Measurements from ENCODE around the gene CYP4F8. TPM values are rescaled to one million over a fixed set of nuclear protein-coding genes. Genes with fewer than 3 reads are reported as not detected.
A peak's percentile ranks its signal among the peaks of the same experiment; 100 is the strongest.

Gene CYP4F8, protein sequence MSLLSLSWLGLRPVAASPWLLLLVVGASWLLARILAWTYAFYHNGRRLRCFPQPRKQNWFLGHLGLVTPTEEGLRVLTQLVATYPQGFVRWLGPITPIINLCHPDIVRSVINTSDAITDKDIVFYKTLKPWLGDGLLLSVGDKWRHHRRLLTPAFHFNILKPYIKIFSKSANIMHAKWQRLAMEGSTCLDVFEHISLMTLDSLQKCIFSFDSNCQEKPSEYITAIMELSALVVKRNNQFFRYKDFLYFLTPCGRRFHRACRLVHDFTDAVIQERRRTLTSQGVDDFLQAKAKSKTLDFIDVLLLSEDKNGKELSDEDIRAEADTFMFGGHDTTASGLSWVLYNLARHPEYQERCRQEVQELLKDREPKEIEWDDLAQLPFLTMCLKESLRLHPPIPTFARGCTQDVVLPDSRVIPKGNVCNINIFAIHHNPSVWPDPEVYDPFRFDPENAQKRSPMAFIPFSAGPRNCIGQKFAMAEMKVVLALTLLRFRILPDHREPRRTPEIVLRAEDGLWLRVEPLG
- total RNA-seq: not detected

DNA sequence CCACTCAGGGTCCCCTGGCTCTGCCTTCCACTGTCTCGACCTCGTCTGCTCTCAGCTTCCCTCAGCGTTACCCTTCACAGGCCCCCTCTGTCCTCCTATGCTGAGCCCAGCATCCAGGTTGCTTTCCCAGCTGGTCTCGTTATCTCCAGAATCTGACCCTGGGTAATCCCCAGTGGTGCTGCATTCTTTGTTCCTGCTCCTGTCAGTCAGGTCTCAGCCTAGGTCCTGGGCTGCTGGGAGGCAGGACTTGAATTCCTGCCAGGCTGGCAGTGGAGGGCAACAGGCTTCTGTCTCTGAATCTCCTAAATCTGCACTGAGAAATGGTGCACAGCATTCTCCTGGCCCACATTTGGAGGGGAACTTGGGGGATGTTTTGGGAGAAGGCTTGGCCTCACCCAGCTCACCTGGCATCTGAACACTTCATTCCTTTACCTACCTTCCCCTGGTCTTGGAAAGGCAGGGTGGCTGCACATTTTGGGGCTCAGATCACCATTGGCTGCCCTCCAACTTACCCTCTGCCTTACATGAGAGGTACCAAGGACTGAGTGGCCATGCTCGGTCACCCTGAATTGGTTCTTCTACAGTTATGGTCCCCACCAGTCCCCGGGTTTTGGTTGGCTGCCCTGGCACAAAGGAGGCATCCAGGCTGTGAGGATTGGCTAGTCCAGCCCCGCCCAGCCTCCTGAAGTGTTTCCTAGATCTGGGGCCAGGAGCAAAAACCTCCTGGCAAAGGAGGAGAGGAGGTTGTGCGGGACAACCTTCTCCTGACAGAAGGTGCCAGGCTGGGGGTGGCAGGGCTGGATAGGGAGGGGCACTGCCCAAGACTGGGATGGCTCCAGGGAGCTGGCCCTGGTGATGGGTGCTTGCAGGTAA is at the start of gene CYP4F8:
Gene CYP4F8 (plus strand): TSS at position 712 of the 873 bp plus-strand sequence. CDS start 399 bp downstream, outside the sequence.
- no peak within 1 kb of the TSS for H3K27ac Mint-ChIP-seq
- H3K27me3 Mint-ChIP-seq: no peaks in the 10 kb centered on the region
- no peak within 1 kb of the TSS for H3K4me3 Mint-ChIP-seq
- DNase-seq (no peak), ATAC-seq (no peak)
- H3K36me3 Mint-ChIP-seq: no peaks in the 10 kb centered on the region
- H3K4me1 Mint-ChIP-seq: no peaks in the 10 kb centered on the region
- H3K9me3 Mint-ChIP-seq (ENCODE audit: low read depth): peaks cover 6% of the 10 kb centered on the region
- CTCF ChIA-PET: no interaction called here

DNA sequence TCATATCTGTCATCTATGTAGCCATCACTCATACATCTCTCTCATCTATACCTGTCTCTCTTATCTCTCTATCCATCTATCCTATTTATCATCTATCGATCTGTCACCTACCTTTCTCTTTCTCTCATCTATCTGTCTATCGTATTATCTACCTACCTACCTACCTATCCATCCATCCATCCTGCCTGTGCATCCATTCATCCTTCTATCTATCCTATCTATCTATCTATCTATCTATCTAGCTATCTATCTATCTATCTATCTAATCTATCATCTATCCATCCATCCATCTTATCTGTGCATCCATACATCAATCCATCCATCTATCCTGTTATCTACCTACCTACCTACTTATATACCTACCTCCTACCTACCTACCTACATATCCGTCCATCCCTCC is 44.6 kb upstream of the CYP4F8 start:
- Mint-ChIP-seq H3K36me3 (no peaks in the 10 kb centered on the region), H3K27me3 (peaks cover 31% of the 10 kb centered on the region), H3K27ac (no peak overlapping the region), H3K9me3 (ENCODE audit: low read depth) (no peaks in the 10 kb centered on the region), H3K4me1 (no peaks in the 10 kb centered on the region), H3K4me3 (no peak overlapping the region)
- ATAC-seq (no peak), DNase-seq (no peak)
- CTCF ChIA-PET: no interaction called here

GRCh38 chr19:15575406-15575805 is 39.6 kb upstream of the CYP4F8 start:
- Mint-ChIP-seq H3K4me3 (no peak overlapping the region), H3K36me3 (no peaks in the 10 kb centered on the region), H3K9me3 (ENCODE audit: low read depth) (no peaks in the 10 kb centered on the region), H3K4me1 (no peaks in the 10 kb centered on the region), H3K27me3 (peaks cover 7% of the 10 kb centered on the region), H3K27ac (no peak overlapping the region)
- CTCF ChIA-PET: interaction anchor here (0.6 kb wide), 1 partner anchor 359 kb away, joined by 3 read pairs; no protein-coding TSS in a partner anchor
- peak; percentile 15 for DNase-seq
- no peak for ATAC-seq

- no peaks in the 10 kb centered on the region for H3K9me3 Mint-ChIP-seq (ENCODE audit: low read depth)
- CTCF ChIA-PET: no interaction called here
- peak; percentile 23 for DNase-seq
- H3K27me3 Mint-ChIP-seq: peaks cover 13% of the 10 kb centered on the region
- H3K36me3 Mint-ChIP-seq: no peaks in the 10 kb centered on the region
- no peak overlapping the region for H3K27ac Mint-ChIP-seq
- H3K4me1 Mint-ChIP-seq: no peaks in the 10 kb centered on the region
- H3K4me3 Mint-ChIP-seq: no peak overlapping the region
- ATAC-seq: no peak
Observed at GRCh38 chr19:15576526-15577156, 38.4 kb upstream of the CYP4F8 start.

DNA sequence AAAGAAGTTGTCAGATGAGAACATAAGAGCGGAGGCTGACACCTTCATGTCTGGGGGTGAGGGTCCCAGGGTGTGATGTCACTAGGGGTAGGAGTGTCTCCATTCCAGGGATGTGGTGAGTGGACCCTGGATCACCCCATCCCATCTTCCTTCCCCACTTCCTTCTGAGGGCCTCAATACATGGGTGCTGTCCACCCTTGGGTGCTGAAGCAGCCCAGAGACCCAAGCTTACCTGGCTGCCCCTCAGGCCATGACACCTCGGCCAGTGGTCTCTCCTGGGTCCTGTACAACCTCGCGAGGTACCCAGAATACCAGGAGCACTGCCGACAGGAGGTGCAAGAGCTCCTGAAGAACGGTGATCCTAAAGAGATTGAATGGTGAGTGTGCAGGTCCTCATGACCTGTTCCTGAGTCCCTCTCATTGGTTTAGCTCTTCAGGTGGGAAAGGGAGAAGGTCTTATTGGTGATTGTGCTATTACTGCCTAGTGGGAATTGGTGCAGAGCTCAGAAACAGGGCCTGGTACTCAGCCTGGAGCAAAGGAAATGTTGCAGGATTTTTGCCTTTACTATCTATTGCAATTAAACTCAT is 37.7 kb upstream of the CYP4F8 start:
- DNase-seq: peak; percentile 38
- CTCF ChIA-PET: no interaction called here
- Mint-ChIP-seq H3K9me3 (ENCODE audit: low read depth) (no peaks in the 10 kb centered on the region), H3K4me3 (no peak overlapping the region), H3K27me3 (peaks cover 13% of the 10 kb centered on the region), H3K27ac (no peak overlapping the region), H3K36me3 (no peaks in the 10 kb centered on the region), H3K4me1 (no peaks in the 10 kb centered on the region)
- ATAC-seq: no peak

DNA sequence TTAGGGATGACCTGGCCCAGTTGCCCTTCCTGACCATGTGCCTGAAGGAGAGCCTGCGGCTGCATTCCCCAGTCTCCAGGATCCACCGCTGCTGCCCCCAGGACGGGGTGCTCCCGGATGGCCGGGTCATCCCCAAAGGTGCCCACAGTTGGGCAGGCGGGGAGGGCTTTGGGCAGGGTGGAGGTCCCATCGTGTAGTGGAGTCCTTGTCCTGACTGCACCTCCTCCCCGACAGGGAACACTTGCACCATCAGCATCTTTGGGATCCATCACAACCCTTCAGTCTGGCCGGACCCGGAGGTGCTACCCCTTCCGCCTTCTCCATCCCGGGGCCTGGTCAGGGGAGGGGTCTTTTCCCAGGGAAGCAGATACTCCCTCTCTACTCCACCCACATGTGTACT is 31.7 kb upstream of the CYP4F8 start:
- Mint-ChIP-seq H3K27ac (no peak overlapping the region), H3K9me3 (ENCODE audit: low read depth) (no peaks in the 10 kb centered on the region), H3K36me3 (no peaks in the 10 kb centered on the region), H3K27me3 (peaks cover 30% of the 10 kb centered on the region), H3K4me3 (no peak overlapping the region), H3K4me1 (peaks cover 3% of the 10 kb centered on the region)
- ATAC-seq (no peak), DNase-seq (no peak)
- CTCF ChIA-PET: no interaction called here

- peaks cover 30% of the 10 kb centered on the region for H3K27me3 Mint-ChIP-seq
- ATAC-seq (no peak), DNase-seq (no peak)
- H3K4me3 Mint-ChIP-seq: no peak overlapping the region
- no peak overlapping the region for H3K27ac Mint-ChIP-seq
- H3K36me3 Mint-ChIP-seq: no peaks in the 10 kb centered on the region
- CTCF ChIA-PET: no interaction called here
- peaks cover 3% of the 10 kb centered on the region for H3K4me1 Mint-ChIP-seq
- no peaks in the 10 kb centered on the region for H3K9me3 Mint-ChIP-seq (ENCODE audit: low read depth)
Observed at GRCh38 chr19:15584095-15584494, 30.9 kb upstream of the CYP4F8 start.

DNA sequence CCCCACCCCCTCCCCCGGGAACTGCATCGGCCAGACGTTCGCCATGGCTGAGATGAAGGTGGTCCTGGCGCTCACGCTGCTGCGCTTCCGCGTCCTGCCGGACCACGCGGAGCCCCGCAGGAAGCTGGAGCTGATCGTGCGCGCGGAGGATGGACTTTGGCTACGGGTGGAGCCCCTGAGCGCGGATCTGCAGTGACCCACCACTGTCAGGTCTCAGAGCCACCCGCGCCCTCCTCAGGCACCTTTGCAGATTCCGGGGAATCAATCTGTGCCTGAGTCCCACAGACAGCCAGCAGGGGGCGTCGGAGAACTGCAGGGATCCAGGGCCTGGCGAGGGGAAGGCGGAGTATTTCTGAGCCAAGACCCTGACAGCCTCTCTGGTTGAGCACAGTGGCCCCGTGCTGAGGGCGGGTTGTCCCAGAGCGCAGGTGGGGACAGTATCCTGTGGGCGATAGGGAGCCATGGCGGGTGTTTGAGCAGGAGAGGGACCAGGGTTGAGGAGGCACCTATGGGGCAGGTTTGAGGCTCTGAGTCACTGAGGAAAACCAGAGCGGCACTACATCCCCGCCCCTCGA is 30.4 kb upstream of the CYP4F8 start:
- no peaks in the 10 kb centered on the region for H3K9me3 Mint-ChIP-seq (ENCODE audit: low read depth)
- no peak overlapping the region for H3K27ac Mint-ChIP-seq
- CTCF ChIA-PET: no interaction called here
- H3K36me3 Mint-ChIP-seq: no peaks in the 10 kb centered on the region
- peak; percentile 85 for DNase-seq
- H3K27me3 Mint-ChIP-seq: peaks cover 30% of the 10 kb centered on the region
- ATAC-seq: peak; percentile 96
- peak overlapping the region; percentile 35 for H3K4me3 Mint-ChIP-seq
- H3K4me1 Mint-ChIP-seq: peaks cover 3% of the 10 kb centered on the region

DNA sequence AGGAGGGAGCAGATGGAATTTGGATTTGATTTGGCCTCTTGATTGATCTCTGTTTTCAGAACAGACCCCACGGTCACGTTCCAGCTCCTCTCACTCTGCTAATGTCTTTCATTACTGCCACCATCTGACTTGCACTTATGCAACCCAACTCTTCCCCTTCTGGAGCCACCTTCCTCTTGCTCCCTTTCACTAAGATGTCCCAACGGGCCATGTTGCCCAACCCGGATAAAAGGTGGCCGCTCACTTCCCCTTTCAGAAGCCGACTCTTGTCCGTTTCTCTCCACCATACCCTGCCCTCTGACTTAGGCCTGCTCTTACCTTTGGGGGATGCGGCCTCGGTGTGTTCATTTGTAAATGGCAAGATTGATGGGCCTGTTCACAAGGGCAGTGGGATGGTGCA is 27.4 kb upstream of the CYP4F8 start:
- Mint-ChIP-seq H3K9me3 (ENCODE audit: low read depth) (no peaks in the 10 kb centered on the region), H3K36me3 (no peaks in the 10 kb centered on the region), H3K4me1 (peaks cover 3% of the 10 kb centered on the region), H3K27ac (no peak overlapping the region), H3K4me3 (no peak overlapping the region), H3K27me3 (peaks cover 17% of the 10 kb centered on the region)
- DNase-seq (no peak), ATAC-seq (no peak)
- CTCF ChIA-PET: no interaction called here

DNA sequence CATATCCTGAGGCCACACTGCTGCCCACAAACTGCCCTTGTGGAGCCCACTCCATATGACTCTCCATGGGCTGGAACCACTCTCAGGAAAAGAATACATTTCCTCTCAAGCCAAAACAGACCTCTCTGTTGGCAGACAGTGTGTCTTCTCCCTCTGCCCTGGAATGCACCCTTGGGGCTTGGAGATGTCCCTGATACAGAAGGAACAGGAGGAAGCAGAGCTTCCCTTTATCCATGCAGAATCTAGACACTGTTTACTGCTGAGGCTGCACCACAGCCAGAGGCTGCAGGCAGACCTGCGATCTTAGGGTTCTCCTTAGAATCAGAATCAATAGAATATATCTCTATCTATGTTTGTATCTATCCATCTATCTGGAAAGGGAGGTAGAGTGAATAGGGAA is 26.8 kb upstream of the CYP4F8 start:
- no peak overlapping the region for H3K4me3 Mint-ChIP-seq
- H3K4me1 Mint-ChIP-seq: peaks cover 3% of the 10 kb centered on the region
- no peak for ATAC-seq
- H3K9me3 Mint-ChIP-seq (ENCODE audit: low read depth): no peaks in the 10 kb centered on the region
- no peak for DNase-seq
- no peaks in the 10 kb centered on the region for H3K36me3 Mint-ChIP-seq
- H3K27me3 Mint-ChIP-seq: peaks cover 11% of the 10 kb centered on the region
- H3K27ac Mint-ChIP-seq: no peak overlapping the region
- CTCF ChIA-PET: no interaction called here

- Mint-ChIP-seq H3K9me3 (ENCODE audit: low read depth) (no peaks in the 10 kb centered on the region), H3K4me1 (no peaks in the 10 kb centered on the region), H3K27me3 (peaks cover 9% of the 10 kb centered on the region), H3K36me3 (no peaks in the 10 kb centered on the region), H3K27ac (no peak overlapping the region), H3K4me3 (no peak overlapping the region)
- CTCF ChIA-PET: no interaction called here
- DNase-seq: no peak
- ATAC-seq: no peak
Observed at GRCh38 chr19:15589760-15590451, 25.1 kb upstream of the CYP4F8 start.

DNA sequence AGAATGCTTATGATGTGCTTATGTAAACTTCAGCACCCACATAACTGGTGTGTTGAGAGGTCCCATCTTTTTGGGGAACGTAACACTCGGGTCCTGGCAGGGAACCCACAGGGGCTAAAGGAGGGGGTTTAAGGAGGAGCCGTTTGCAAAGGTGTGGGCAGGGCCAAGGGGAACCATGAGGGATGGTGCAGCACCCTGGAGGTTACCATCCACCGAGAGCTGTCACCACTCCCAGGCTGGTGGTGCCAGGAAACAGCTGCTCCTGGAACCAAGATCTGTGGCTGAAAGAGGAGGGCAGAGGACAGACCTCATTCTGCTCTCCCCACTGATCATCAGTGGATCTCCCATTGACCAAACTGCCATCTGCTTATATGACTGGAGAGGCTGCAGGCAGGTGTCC is 23.2 kb upstream of the CYP4F8 start:
- Mint-ChIP-seq H3K4me3 (no peak overlapping the region), H3K4me1 (no peaks in the 10 kb centered on the region), H3K27ac (no peak overlapping the region), H3K27me3 (peaks cover 11% of the 10 kb centered on the region), H3K36me3 (no peaks in the 10 kb centered on the region), H3K9me3 (ENCODE audit: low read depth) (no peaks in the 10 kb centered on the region)
- no peak for ATAC-seq
- no peak for DNase-seq
- CTCF ChIA-PET: no interaction called here
